NCI-H1694 (cell line): ENCODE results near the gene RBFOX1.

Experiments used
- DNase-seq: peaks from one replicate; lab custom pipeline; 2025; lab: John Stamatoyannopoulos, UW

RBFOX1 gene

DNA sequence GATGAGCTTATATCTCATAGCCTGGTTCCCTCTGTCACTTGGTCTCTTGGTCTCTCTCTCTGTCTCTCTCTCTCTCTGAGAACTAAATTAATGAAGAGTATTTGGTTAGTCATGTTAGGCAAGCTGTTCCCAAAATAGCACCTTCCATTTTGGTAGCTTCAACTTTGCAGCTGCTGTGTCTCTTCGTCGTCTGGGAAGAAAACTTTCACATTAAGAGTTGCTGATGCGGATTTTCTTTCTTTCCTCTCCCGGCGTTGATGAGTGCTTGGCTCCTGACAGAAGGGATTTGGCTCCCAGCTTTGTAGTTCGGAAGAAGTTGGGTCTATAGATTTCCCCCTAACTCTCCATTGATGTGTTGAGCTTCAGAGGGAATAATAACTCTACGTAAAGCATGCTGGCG lies at the start of gene RBFOX1:
Gene RBFOX1, plus strand, starts transcription at position 235 of the 400 bp plus-strand sequence.
- no peak for DNase-seq

- DNase-seq = no peak
Observed at GRCh38 chr16:7284780-7285179, 47.9 kb upstream of the RBFOX1 start.

GRCh38 chr16:7285520-7285919 lies 47.1 kb upstream of the RBFOX1 start:
- no peak for DNase-seq

DNA sequence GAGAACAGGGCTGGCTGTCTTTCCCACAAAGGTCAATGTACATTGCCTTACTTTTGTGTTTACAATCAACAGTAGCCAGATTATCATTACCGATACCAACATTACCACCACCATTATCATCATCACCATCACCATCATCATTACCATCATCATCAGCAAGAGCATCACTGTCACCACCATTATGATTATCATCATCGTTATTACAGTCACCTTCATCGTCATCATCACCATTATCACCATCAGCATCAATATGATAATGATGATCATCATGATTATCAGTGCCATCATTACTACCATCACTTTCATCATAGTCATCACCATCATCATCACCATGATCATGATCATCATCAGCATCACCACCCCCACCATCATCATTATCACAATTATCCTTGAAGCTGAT lies 43.3 kb upstream of the RBFOX1 start:
- DNase-seq = no peak

DNA sequence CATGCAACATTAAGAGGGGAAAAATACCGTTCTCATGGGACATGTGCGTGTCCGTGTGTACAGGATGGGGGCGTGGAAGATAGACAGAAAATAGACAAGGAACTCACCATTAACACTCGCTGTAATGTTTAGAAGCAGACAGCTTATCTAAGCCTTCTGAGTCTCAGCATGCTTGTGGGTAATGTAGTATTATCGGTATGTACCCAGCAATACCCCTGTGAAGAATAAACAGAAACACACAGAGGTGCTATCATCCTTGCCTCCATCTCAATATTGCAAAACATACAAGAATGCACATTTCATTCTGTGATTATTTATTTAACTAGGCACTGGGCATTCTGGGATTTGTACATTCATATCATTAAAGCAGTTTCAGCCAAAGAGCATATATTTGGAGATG lies 42.0 kb upstream of the RBFOX1 start:
- DNase-seq = no peak

DNA sequence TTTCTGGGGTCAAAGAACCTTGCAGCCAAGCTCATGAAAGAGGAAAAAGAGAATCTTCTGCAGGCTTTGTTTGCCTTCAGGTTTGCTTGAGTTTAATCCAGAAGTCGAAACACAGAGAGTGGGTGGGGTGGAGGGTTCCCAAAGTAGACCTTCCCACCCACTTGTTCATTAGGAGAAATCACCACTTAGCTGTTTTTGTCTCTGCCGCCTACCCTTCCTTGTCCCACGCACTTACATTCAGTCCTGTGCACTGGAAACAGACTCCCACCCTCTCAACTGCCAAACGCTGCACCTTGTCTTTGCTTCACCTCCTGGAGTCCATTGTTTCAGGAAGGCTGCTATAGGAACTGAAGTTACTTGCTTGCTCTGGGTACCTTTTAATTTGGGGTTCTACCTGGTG lies 38.6 kb upstream of the RBFOX1 start:
- no peak for DNase-seq

DNA sequence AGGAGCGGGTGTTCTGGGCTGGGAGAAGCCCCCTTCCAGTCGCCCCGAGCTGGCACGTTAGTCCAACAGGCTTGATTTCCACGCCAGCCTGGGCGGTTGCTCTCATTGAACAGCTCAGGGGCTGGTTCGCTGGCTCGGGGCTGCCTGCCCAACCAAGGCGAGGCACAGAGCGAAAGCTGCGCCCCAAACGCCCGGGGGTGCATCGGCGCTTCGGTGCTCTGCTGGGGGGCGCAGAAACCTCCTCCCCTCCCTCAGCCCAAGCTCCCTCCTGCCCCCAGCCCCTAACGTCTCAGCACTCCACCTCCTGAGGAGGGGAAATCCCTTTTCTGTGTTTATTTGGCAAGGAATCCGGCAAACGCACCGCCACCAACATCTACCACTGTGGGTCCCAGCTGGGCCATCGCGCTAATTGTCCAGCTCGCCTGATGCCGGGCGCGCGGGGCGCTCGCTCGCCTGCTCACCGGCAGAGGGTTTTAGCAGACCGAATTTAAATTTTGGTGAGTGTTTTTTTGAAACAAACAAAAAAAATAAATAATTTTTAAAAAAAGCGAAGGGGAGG lies 29.5 kb upstream of the RBFOX1 start:
- DNase-seq = no peak

DNA sequence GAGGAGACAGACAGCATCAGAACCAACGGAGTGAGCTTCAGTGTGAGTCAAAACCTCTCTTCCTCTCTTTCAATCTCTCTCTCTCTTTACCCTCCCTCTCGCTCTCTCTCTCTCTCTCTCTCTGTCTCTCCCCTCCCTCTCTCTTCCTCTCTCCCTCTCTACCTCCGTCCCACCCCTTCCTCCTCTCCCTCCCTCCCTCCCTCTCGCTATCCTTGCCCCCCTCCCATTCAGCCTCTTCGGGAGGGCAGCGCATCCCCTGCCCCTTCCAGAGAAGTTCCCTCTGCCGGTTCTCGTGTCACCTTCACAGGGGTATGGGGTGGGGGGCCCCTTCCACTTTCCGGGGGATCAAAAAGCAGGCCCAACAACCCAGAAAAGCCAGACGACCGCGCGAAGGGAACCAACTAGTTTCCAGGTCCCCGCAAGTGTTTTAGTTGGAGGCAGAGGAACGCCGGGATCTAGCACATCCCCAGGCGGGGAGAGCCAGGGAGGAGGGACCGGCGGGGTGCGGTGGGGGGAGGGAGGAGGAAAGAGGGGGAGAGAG lies 28.9 kb upstream of the RBFOX1 start:
- peak; percentile 23 for DNase-seq

DNA sequence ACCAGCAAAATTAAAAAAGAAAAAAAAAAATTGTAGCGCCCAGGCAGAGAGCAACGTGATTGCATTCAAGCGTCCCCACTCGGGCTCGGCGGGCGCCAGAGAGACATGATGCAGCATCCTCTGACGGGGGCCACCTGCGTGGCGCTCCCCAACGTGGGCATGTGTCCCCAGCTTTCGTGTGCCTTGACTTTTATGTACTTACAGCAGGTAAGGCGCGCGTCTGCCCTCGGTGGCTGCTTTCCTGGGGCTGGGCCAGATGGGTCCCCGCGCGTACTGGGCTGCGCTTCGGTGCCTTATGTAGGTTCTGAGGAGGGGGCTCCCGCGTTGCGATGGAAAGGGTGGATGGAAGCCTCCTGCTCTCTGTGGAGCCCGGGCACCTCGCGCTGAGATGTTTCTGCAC lies 28.4 kb upstream of the RBFOX1 start:
- DNase-seq = no peak

DNA sequence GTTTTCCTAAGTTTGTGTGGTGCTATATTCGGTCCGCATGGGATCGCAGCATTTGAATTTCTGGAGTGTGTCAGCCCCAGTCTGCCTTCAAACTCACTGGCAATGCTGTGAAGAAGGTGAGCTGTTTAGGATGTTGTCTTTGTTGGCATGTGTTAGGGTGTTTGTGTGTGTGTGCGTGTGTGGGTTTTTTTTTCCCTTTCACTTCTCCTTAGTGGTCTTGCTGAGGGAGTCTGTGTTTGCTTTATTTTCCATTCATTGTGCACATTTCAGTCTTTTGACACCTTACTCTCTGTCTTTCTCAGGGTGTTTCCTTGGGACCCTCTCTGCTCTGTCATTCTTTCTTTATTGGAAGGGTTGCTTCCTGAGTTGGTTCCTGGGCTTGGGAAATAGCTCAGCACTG lies 27.7 kb upstream of the RBFOX1 start:
- no peak for DNase-seq

DNA sequence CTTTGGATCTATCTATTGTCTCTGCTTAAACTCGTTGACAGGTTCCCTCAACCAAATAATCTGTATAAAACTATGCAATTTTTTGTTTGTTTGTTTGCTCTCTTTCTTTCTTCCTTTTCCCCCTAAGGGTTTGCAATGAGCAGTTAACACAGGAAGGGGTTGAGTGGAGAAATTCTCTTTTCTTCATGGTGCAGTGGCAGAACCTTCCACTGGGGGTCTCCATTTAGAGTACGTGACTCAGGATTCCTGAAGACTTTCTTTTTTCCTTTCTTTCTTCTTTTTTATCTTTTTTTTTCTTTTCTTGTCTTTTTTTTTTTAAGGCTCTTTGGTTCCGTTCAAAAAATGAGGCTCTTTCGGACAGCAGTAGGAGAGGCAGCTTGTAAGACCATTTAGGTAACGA lies 19.5 kb upstream of the RBFOX1 start:
- DNase-seq = peak; percentile 16

GRCh38 chr16:7314163-7314562 lies 18.5 kb upstream of the RBFOX1 start:
- DNase-seq = no peak

DNA sequence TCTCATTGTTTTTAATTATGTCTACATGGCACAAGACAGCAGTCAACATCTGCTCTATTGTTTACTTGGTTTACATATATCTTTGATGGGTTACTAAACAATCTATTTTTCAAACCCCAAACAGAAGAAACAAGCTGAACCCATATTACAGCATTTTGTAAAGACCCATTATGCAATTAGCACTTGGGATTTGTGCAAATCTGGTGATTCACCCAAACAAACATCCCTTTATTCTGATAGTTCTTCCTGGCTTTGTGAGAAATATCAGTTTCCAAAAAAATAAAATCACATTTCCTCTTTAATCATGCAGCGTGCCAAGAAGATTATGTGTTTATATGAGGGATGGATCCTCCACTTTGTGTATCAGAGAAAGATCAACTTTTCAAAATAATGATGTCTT lies 16.8 kb upstream of the RBFOX1 start:
- no peak for DNase-seq

- no peak for DNase-seq
Observed at GRCh38 chr16:7316281-7316888, 16.3 kb upstream of the RBFOX1 start.

DNA sequence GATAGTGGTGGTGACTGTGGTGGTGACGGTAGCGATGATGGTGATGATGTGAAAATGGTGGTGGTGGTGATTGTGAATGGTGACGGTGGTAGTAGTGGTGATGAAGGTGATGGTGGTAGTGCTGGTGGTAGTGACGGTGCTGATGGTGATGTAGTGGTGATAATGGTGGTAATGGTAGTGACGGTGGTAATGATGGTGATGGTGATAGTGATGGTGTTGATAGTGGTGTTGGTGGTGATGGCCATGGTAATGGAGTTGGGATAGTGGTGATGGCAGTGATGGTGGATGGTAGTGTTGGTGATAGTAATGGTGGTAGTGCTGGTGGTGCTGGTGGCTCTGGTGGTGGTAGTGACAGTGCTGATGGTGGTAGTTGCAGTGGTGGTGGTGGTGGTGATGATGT lies 14.7 kb upstream of the RBFOX1 start:
- no peak for DNase-seq

DNA sequence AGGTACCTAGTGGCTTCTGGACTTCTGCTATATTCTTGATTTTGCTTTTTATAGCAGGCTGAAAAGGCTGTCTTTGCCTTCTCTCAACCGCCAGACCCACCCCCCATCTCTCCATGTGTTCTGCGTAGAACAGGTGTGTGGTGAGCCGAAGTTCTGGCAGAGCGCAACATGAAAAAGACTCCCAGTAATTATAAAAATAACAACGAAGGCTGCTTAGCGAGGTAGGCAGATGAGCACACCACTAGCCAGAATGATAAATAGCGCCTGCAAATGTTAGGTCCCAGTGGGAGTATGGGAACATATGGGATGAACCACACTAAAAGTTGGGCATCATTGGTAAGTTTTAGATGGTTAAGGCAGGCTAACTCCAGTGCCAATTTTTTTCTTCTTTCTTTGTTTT lies 14.0 kb upstream of the RBFOX1 start:
- DNase-seq = peak; percentile 44

DNA sequence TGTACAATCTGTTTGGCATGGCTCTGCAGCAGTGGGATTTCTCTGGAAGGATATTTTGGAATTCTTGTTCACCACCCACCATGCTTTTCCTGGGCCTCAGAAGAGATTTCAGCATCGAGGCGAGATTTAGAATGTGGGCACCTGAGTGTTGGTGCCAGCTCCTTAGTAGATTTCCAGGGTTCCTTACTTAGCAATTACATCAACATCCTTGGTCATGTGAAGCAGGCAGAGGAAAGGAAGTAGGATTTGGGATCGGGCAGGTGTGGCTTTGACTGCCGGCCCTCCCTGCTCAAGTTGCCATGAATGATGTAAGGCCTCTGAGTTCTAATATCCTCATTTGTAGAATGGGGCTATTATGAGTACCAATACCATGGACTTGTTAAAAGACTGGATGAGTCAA lies 13.1 kb upstream of the RBFOX1 start:
- DNase-seq = no peak

- no peak for DNase-seq
Observed at GRCh38 chr16:7321661-7322060, 11.0 kb upstream of the RBFOX1 start.

- DNase-seq = no peak
Observed at GRCh38 chr16:7324321-7324720, 8.3 kb upstream of the RBFOX1 start.

GRCh38 chr16:7325834-7326233 lies 6.8 kb upstream of the RBFOX1 start:
- DNase-seq = no peak

DNA sequence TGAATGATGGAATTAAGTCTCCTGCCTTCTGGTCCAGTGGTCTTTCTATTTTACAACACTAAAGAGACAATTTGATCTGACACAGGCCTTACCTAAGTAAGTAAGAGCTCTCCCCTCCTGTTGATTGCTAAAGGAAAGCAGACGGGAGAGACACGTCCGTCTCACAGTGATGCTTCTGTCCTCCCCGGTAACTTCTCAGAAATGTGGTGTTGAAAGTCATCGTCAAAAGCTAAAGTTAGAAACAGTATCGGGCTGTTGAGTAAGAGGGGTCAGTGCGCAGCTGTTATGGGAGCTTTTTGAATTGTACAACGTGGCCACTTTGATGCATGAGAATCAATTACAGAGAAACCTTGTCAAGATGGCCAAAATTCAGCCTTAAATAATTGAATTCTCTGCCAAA lies 1.9 kb upstream of the RBFOX1 start:
- DNase-seq = no peak

- no peak for DNase-seq
Observed at GRCh38 chr16:7331997-7332396, 648 bp upstream of the RBFOX1 start.

- DNase-seq = no peak
Observed at GRCh38 chr16:7333180-7333725, 608 bp downstream of the RBFOX1 start.
